Activated CD4-positive, alpha-beta T cell treated with anti-CD3 and anti-CD28 coated beads for 36 hours (primary cell): ENCODE results near the gene CTNND2. TPM values are rescaled to one million over a fixed set of nuclear protein-coding genes. Genes with fewer than 3 reads are reported as not detected.

Experiments
- ATAC-seq: fragments of 200-7000 bp; cut with Tn5 transposase; one replicate; pipeline ENCODE4 v1.10.0; 2021; ENCODE audit warnings: mild to moderate bottlenecking, moderate library complexity
- CTCF ChIA-PET: fragments of 350-600 bp; sonication (Branson Sonifier 250); formaldehyde crosslinking; loops from one replicate; lab custom pipeline; 2021; ENCODE audit warnings: antibody characterized with exemption; lab: Charles Lee
- POLR2A ChIA-PET: fragments of 350-600 bp; sonication (Branson Sonifier 250); formaldehyde crosslinking; loops from one replicate; lab custom pipeline; 2021; ENCODE audit warnings: antibody characterized with exemption, inconsistent platforms; lab: Charles Lee
- DNase-seq: peaks from one replicate; pipeline ENCODE4 v3.0.0-alpha.2; 2020
- H3K27ac Mint-ChIP-seq: one replicate; pipeline ENCODE4 v1.8.0; 2021; ENCODE audit warnings: mixed read lengths
- H3K27me3 Mint-ChIP-seq: one replicate; pipeline ENCODE4 v1.8.0; 2021; ENCODE audit warnings: mixed read lengths
- H3K36me3 Mint-ChIP-seq: one replicate; pipeline ENCODE4 v1.8.0; 2021; ENCODE audit warnings: low read depth, mixed read lengths
- H3K4me1 Mint-ChIP-seq: one replicate; pipeline ENCODE4 v1.8.0; 2021; ENCODE audit warnings: mixed read lengths
- H3K4me3 Mint-ChIP-seq: one replicate; pipeline ENCODE4 v1.8.0; 2021; ENCODE audit warnings: mild to moderate bottlenecking, moderate library complexity, mixed read lengths
- H3K9me3 Mint-ChIP-seq: one replicate; pipeline ENCODE4 v1.8.0; 2021; ENCODE audit warnings: low read depth, mixed read lengths
- intact Hi-C, 2 experiments: fragments of 100-400 bp; cut with DNase I in 1 of 2; cut with micrococcal nuclease in 1 of 2; formaldehyde crosslinking; loops; one replicate each; pipeline versions ENCODE4 v1.14.2 to v1.15.1; 2022 to 2024; cut with DNase I, micrococcal nuclease
- total RNA-seq, 2 experiments: library from RNA; stranded (reverse); gene quantifications; one replicate each; pipeline ENCODE4 v1.2.3, GENCODE V29; 2021

The CTNND2 gene
- total RNA-seq, 2 experiments from 2014 or later = not detected

GRCh38 chr5:11757661-11758060, 146.6 kb downstream of the CTNND2 start:
- Mint-ChIP-seq H3K4me3 (no peak overlapping the region), H3K9me3 (peaks cover 5% of the 10 kb centered on the region), H3K27me3 (no peaks in the 10 kb centered on the region), H3K4me1 (no peaks in the 10 kb centered on the region), H3K36me3 (no peaks in the 10 kb centered on the region), H3K27ac (no peak overlapping the region)
- DNase-seq = no peak
- ChIA-PET CTCF (interaction anchor here (0.6 kb wide), 1 partner anchor 521 kb away, joined by 3 read pairs; no protein-coding TSS in a partner anchor), POLR2A (no interaction called here)
- intact Hi-C loops = no loop called here
- ATAC-seq = no peak

- Mint-ChIP-seq H3K9me3 (peaks cover 8% of the 10 kb centered on the region), H3K36me3 (no peaks in the 10 kb centered on the region), H3K27me3 (no peaks in the 10 kb centered on the region), H3K27ac (no peak overlapping the region), H3K4me3 (no peak overlapping the region), H3K4me1 (no peaks in the 10 kb centered on the region)
- ATAC-seq (no peak), DNase-seq (no peak)
- POLR2A ChIA-PET = no interaction called here
- CTCF ChIA-PET = no interaction called here
- intact Hi-C loops = no loop called here
Observed at GRCh38 chr5:11737010-11737409, 167.2 kb downstream of the CTNND2 start.

GRCh38 chr5:11734369-11734768, 169.9 kb downstream of the CTNND2 start:
- no peak for DNase-seq
- CTCF ChIA-PET = no interaction called here
- H3K27ac Mint-ChIP-seq = no peak overlapping the region
- intact Hi-C loops = no loop called here
- ATAC-seq = no peak
- POLR2A ChIA-PET = no interaction called here
- no peaks in the 10 kb centered on the region for H3K4me1 Mint-ChIP-seq
- no peaks in the 10 kb centered on the region for H3K27me3 Mint-ChIP-seq
- H3K4me3 Mint-ChIP-seq = no peak overlapping the region
- peaks cover 1% of the 10 kb centered on the region for H3K9me3 Mint-ChIP-seq
- no peaks in the 10 kb centered on the region for H3K36me3 Mint-ChIP-seq

- no peak overlapping the region for H3K27ac Mint-ChIP-seq
- peaks cover 1% of the 10 kb centered on the region for H3K9me3 Mint-ChIP-seq
- no peak overlapping the region for H3K4me3 Mint-ChIP-seq
- H3K36me3 Mint-ChIP-seq = no peaks in the 10 kb centered on the region
- ATAC-seq = no peak
- no peaks in the 10 kb centered on the region for H3K27me3 Mint-ChIP-seq
- ChIA-PET POLR2A (no interaction called here), CTCF (no interaction called here)
- H3K4me1 Mint-ChIP-seq = no peaks in the 10 kb centered on the region
- intact Hi-C loops = no loop called here
- no peak for DNase-seq
Observed at GRCh38 chr5:11733840-11734192, 170.4 kb downstream of the CTNND2 start.

- ATAC-seq (no peak), DNase-seq (no peak)
- no peak overlapping the region for H3K27ac Mint-ChIP-seq
- intact Hi-C loops = no loop called here
- H3K27me3 Mint-ChIP-seq = no peaks in the 10 kb centered on the region
- H3K9me3 Mint-ChIP-seq = peaks cover 1% of the 10 kb centered on the region
- ChIA-PET CTCF (no interaction called here), POLR2A (no interaction called here)
- no peaks in the 10 kb centered on the region for H3K36me3 Mint-ChIP-seq
- H3K4me1 Mint-ChIP-seq = no peaks in the 10 kb centered on the region
- no peak overlapping the region for H3K4me3 Mint-ChIP-seq
Observed at GRCh38 chr5:11733185-11733839, 170.9 kb downstream of the CTNND2 start.

- no peaks in the 10 kb centered on the region for H3K36me3 Mint-ChIP-seq
- no peak for DNase-seq
- H3K4me3 Mint-ChIP-seq = no peak overlapping the region
- no peaks in the 10 kb centered on the region for H3K4me1 Mint-ChIP-seq
- CTCF ChIA-PET = no interaction called here
- POLR2A ChIA-PET = no interaction called here
- ATAC-seq = no peak
- no peaks in the 10 kb centered on the region for H3K27me3 Mint-ChIP-seq
- H3K27ac Mint-ChIP-seq = no peak overlapping the region
- intact Hi-C loops = no loop called here
- no peaks in the 10 kb centered on the region for H3K9me3 Mint-ChIP-seq
Observed at GRCh38 chr5:11724940-11725339, 179.3 kb downstream of the CTNND2 start.

- Mint-ChIP-seq H3K9me3 (no peaks in the 10 kb centered on the region), H3K4me3 (no peak overlapping the region), H3K4me1 (no peaks in the 10 kb centered on the region), H3K27me3 (no peaks in the 10 kb centered on the region), H3K36me3 (no peaks in the 10 kb centered on the region), H3K27ac (no peak overlapping the region)
- intact Hi-C loops = loop anchor here in 1 of 2 experiments (5.0 kb wide), 1 partner anchor 453 kb away; no protein-coding TSS in a partner anchor
- DNase-seq = peak; percentile 45
- ChIA-PET POLR2A (no interaction called here), CTCF (interaction anchor here (0.9 kb wide), 1 partner anchor 8 kb away, joined by 3 read pairs; no protein-coding TSS in a partner anchor)
- no peak for ATAC-seq
Observed at GRCh38 chr5:11719888-11720481, 184.3 kb downstream of the CTNND2 start.

GRCh38 chr5:11715461-11716196, 188.6 kb downstream of the CTNND2 start:
- Mint-ChIP-seq H3K27me3 (no peaks in the 10 kb centered on the region), H3K36me3 (no peaks in the 10 kb centered on the region)
- intact Hi-C loops = loop anchor here in 1 of 2 experiments (5.0 kb wide), 1 partner anchor 448 kb away; no protein-coding TSS in a partner anchor

GRCh38 chr5:11711932-11712331, 192.3 kb downstream of the CTNND2 start:
- Mint-ChIP-seq H3K27ac (no peak overlapping the region), H3K4me1 (no peaks in the 10 kb centered on the region), H3K4me3 (no peak overlapping the region), H3K27me3 (no peaks in the 10 kb centered on the region), H3K36me3 (no peaks in the 10 kb centered on the region), H3K9me3 (no peaks in the 10 kb centered on the region)
- POLR2A ChIA-PET = no interaction called here
- DNase-seq (no peak), ATAC-seq (no peak)
- CTCF ChIA-PET = interaction anchor here (0.9 kb wide), 1 partner anchor 8 kb away, joined by 3 read pairs; no protein-coding TSS in a partner anchor
- intact Hi-C loops = no loop called here

More at GRCh38 chr5:11715461-11716196, 188.6 kb downstream of the CTNND2 start:
- CTCF ChIA-PET = no interaction called here
- no peak for ATAC-seq
- H3K9me3 Mint-ChIP-seq = no peaks in the 10 kb centered on the region
- POLR2A ChIA-PET = no interaction called here
- no peak overlapping the region for H3K27ac Mint-ChIP-seq
- no peaks in the 10 kb centered on the region for H3K4me1 Mint-ChIP-seq
- H3K4me3 Mint-ChIP-seq = no peak overlapping the region
- no peak for DNase-seq

- H3K4me1 Mint-ChIP-seq = no peaks in the 10 kb centered on the region
- no peak overlapping the region for H3K4me3 Mint-ChIP-seq
- H3K9me3 Mint-ChIP-seq = no peaks in the 10 kb centered on the region
- ATAC-seq = no peak
- H3K36me3 Mint-ChIP-seq = no peaks in the 10 kb centered on the region
- CTCF ChIA-PET = interaction anchor here (1.5 kb wide), 1 partner anchor 10 kb away, joined by 5 read pairs; no protein-coding TSS in a partner anchor
- POLR2A ChIA-PET = no interaction called here
- no peak overlapping the region for H3K27ac Mint-ChIP-seq
- no peaks in the 10 kb centered on the region for H3K27me3 Mint-ChIP-seq
- no peak for DNase-seq
- intact Hi-C loops = no loop called here
Observed at GRCh38 chr5:11709021-11709420, 195.2 kb downstream of the CTNND2 start.

GRCh38 chr5:11704916-11705315, 199.3 kb downstream of the CTNND2 start:
- Mint-ChIP-seq H3K27ac (no peak overlapping the region), H3K9me3 (no peaks in the 10 kb centered on the region), H3K27me3 (no peaks in the 10 kb centered on the region), H3K4me1 (no peaks in the 10 kb centered on the region), H3K36me3 (no peaks in the 10 kb centered on the region), H3K4me3 (no peak overlapping the region)
- POLR2A ChIA-PET = no interaction called here
- DNase-seq = no peak
- CTCF ChIA-PET = no interaction called here
- no peak for ATAC-seq
- intact Hi-C loops = no loop called here
